DOHH2 (cell line): ENCODE results near the gene HORMAD2.

Experiments used
- CTCF ChIP-seq: fragments of 200-600 bp; sonication (generic); IDR thresholded peaks from one replicate; pipeline ENCODE4 v1.5.1; 2014; ENCODE audit warnings: antibody characterized with exemption, mild to moderate bottlenecking, low read depth, low read length; ENCODE audit not compliant: poor library complexity, severe bottlenecking
- EZH2phosphoT487 ChIP-seq: fragments of 200-600 bp; sonication (generic); IDR thresholded peaks from 2 replicates; pipeline ENCODE4 v1.6.1; 2017; ENCODE audit warnings: borderline replicate concordance, mild to moderate bottlenecking, antibody characterized with exemption, low read length, moderate library complexity, mixed read lengths

DNA sequence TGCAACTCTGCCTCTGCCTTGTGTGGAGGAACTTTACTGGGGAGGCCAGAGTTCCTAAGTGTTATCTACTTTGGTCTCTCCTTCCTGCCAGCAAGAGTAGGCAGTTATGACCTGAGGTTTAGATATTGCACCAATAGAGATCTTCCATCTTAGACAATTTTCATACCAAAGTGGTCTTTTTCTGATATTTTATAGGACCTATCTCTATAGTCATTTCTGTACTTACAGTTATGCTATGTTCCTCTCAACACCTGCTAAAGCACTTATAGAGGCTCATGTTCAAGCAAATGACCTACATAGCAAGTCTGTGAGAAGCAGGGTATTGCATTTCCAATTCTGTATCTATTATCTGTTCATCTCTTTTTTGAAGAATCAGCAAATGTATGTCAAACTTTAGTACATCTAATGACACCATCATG, 80.8 kb downstream of the HORMAD2 start:
- TF ChIP-seq CTCF: no peak
- no peak for TF ChIP-seq EZH2phosphoT487
